Panc1 (cell line): ENCODE measurements around the gene EMC6. TPM values are rescaled to one million over a fixed set of nuclear protein-coding genes. Genes with fewer than 3 reads are reported as not detected.

ENCODE experiments used
- ATAC-seq: fragments of 200-7000 bp; cut with Tn5 transposase; 2 replicates; pipeline ENCODE4 v1.9.1; 2020; ENCODE audit warnings: mild to moderate bottlenecking, moderate library complexity
- BruUV-seq: library from RNA; stranded (reverse); fragments of 400-500 nt; replicated peaks from 2 replicates; lab custom pipeline; 2021; lab: Mats Ljungman, UMichigan
- CTCF ChIA-PET: fragments of 300-600 bp; sonication (Branson Sonifier 250); formaldehyde crosslinking; loops from one replicate; lab custom pipeline; 2022; ENCODE audit warnings: antibody characterized with exemption; lab: Charles Lee
- POLR2A ChIA-PET: fragments of 300-600 bp; sonication (Branson Sonifier 250); formaldehyde crosslinking; loops from one replicate; lab custom pipeline; 2022; ENCODE audit warnings: antibody characterized with exemption; lab: Charles Lee
- DNase-seq: peaks from one replicate; pipeline ENCODE4 v3.0.0-alpha.2; 2010; ENCODE audit warnings: low read depth, low spot score
- H3K27ac ChIP-seq: 2 replicates; pipeline ENCODE4 v1.5.1; 2011; ENCODE audit warnings: mild to moderate bottlenecking, low read length, inconsistent platforms
- H3K27me3 ChIP-seq: fragments of 200-500 bp; sonication (Bioruptor generic); 2 replicates; pipeline ENCODE4 v1.6.0; 2014; ENCODE audit warnings: low read length, inconsistent platforms; ENCODE audit not compliant: control insufficient read depth, insufficient read depth
- H3K36me3 ChIP-seq: fragments of 200-500 bp; sonication (Bioruptor generic); 2 replicates; pipeline ENCODE4 v1.5.1; 2014; ENCODE audit warnings: inconsistent platforms, mild to moderate bottlenecking, low read length, moderate library complexity; ENCODE audit not compliant: control insufficient read depth, insufficient read depth
- H3K4me1 ChIP-seq: 2 replicates; pipeline ENCODE4 v1.5.1; 2011; ENCODE audit warnings: inconsistent platforms, mild to moderate bottlenecking, low read length, moderate library complexity; ENCODE audit not compliant: control insufficient read depth, insufficient read depth
- H3K4me3 ChIP-seq, 2 experiments: 2 replicates each; pipeline ENCODE4 v1.5.1; 2011 to 2012; ENCODE audit warnings: low read depth in 2 of 2, low read length in 2 of 2, mild to moderate bottlenecking in 2 of 2, inconsistent platforms in 1 of 2, moderate library complexity in 1 of 2
- H3K9me3 ChIP-seq: fragments of 200-500 bp; sonication (Bioruptor generic); 2 replicates; pipeline ENCODE4 v1.5.1; 2014; ENCODE audit warnings: low read depth, mild to moderate bottlenecking, inconsistent platforms, low read length, moderate library complexity; ENCODE audit not compliant: control insufficient read depth, insufficient read depth
- POLR2AphosphoS5 ChIP-seq: IDR thresholded peaks from 2 replicates; pipeline ENCODE4 v1.6.1; 2012; ENCODE audit warnings: mild to moderate bottlenecking, low read depth, low read length, moderate library complexity
- SIN3A ChIP-seq: IDR thresholded peaks from 2 replicates; pipeline ENCODE4 v1.6.1; 2012; ENCODE audit warnings: low read depth, mild to moderate bottlenecking, low read length, moderate library complexity, borderline replicate concordance; ENCODE audit not compliant: insufficient read depth
- TCF7L2 ChIP-seq: IDR thresholded peaks from 2 replicates; pipeline ENCODE4 v1.6.1; 2011; ENCODE audit warnings: mild to moderate bottlenecking, low read depth, low read length, inconsistent platforms
- in situ Hi-C: cut with HindIII; loops from 2 replicates; pipeline ENCODE4 v1.10.0; 2016; ENCODE audit warnings: low sequenced_read_pairs, low pct_unique_long_range_greater_than_20kb
- intact Hi-C: fragments of 100-400 bp; cut with micrococcal nuclease; formaldehyde crosslinking; loops from one replicate; pipeline ENCODE4 v1.10.0; 2022; ENCODE audit not compliant: unreplicated experiment
- total RNA-seq: library from RNA; stranded (reverse); gene quantifications from one replicate; pipeline ENCODE4 v1.2.1, GENCODE V29; 2021; ENCODE audit not compliant: unreplicated experiment
- TF ChIP-seq, protein P1 (sequence below): fragments of 450-650 bp; IDR thresholded peaks from 2 replicates; pipeline ENCODE4 v1.5.1; 2017; ENCODE audit warnings: mild to moderate bottlenecking
- TF ChIP-seq, protein P2 (sequence below), 2 experiments: IDR thresholded peaks; 2 replicates each; pipeline ENCODE4 v1.6.1; 2011 to 2012; ENCODE audit warnings: low read depth in 2 of 2, control low read depth in 1 of 2, low read length in 1 of 2, mild to moderate bottlenecking in 1 of 2, moderate library complexity in 1 of 2; ENCODE audit not compliant: insufficient read depth in 1 of 2

The EMC6 gene
- total RNA-seq, 1 experiment from 2014 or later, result 65.9 TPM

DNA sequence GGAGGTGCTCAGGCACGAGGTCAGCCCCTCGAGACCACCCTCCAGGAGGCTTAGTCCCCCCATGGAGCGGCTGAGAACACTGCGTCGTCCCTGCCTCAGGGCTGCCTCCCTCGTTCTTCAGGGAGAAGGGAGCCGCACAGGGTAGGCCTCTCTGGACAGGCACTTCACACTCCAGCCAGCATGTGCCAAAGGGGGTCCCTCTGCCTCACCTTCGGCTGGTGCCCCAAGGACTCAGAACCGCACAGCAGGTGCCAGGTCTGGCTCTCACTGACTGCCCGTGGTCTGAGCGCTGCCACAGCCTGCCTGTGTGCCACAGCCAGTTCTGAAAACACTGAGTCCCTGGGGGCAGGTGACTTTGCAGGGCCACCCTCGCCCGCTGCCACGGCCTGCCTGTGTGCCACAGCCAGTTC, 20.2 kb downstream of the EMC6 start:
- ChIA-PET CTCF (no interaction called here), POLR2A (no interaction called here)
- Histone ChIP-seq H3K27me3 (no peaks in the 10 kb centered on the region), H3K4me1 (no peaks in the 10 kb centered on the region), H3K36me3 (no peaks in the 10 kb centered on the region), H3K4me3 (no peak overlapping the region), H3K27ac (no peak overlapping the region), H3K9me3 (no peaks in the 10 kb centered on the region)
- intact Hi-C loops (no loop called here), in situ Hi-C loops (no loop called here)
- peak; percentile 16; the same call in 1 of the 2 replicates for ATAC-seq
- BruUV-seq, result no TSS peak
- no peak for DNase-seq
- TF ChIP-seq POLR2AphosphoS5 (no peak), SIN3A (no peak), TCF7L2 (no peak)
- TF ChIP-seq, protein P1, sequence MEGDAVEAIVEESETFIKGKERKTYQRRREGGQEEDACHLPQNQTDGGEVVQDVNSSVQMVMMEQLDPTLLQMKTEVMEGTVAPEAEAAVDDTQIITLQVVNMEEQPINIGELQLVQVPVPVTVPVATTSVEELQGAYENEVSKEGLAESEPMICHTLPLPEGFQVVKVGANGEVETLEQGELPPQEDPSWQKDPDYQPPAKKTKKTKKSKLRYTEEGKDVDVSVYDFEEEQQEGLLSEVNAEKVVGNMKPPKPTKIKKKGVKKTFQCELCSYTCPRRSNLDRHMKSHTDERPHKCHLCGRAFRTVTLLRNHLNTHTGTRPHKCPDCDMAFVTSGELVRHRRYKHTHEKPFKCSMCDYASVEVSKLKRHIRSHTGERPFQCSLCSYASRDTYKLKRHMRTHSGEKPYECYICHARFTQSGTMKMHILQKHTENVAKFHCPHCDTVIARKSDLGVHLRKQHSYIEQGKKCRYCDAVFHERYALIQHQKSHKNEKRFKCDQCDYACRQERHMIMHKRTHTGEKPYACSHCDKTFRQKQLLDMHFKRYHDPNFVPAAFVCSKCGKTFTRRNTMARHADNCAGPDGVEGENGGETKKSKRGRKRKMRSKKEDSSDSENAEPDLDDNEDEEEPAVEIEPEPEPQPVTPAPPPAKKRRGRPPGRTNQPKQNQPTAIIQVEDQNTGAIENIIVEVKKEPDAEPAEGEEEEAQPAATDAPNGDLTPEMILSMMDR, result no peak
- TF ChIP-seq, protein P2, sequence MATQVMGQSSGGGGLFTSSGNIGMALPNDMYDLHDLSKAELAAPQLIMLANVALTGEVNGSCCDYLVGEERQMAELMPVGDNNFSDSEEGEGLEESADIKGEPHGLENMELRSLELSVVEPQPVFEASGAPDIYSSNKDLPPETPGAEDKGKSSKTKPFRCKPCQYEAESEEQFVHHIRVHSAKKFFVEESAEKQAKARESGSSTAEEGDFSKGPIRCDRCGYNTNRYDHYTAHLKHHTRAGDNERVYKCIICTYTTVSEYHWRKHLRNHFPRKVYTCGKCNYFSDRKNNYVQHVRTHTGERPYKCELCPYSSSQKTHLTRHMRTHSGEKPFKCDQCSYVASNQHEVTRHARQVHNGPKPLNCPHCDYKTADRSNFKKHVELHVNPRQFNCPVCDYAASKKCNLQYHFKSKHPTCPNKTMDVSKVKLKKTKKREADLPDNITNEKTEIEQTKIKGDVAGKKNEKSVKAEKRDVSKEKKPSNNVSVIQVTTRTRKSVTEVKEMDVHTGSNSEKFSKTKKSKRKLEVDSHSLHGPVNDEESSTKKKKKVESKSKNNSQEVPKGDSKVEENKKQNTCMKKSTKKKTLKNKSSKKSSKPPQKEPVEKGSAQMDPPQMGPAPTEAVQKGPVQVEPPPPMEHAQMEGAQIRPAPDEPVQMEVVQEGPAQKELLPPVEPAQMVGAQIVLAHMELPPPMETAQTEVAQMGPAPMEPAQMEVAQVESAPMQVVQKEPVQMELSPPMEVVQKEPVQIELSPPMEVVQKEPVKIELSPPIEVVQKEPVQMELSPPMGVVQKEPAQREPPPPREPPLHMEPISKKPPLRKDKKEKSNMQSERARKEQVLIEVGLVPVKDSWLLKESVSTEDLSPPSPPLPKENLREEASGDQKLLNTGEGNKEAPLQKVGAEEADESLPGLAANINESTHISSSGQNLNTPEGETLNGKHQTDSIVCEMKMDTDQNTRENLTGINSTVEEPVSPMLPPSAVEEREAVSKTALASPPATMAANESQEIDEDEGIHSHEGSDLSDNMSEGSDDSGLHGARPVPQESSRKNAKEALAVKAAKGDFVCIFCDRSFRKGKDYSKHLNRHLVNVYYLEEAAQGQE (IDR thresholded peaks at IDR 0.05; ENCODE audit: insufficient read depth in 1 of 2, low read depth in 2 of 2, low read length in 1 of 2), result no peak

DNA sequence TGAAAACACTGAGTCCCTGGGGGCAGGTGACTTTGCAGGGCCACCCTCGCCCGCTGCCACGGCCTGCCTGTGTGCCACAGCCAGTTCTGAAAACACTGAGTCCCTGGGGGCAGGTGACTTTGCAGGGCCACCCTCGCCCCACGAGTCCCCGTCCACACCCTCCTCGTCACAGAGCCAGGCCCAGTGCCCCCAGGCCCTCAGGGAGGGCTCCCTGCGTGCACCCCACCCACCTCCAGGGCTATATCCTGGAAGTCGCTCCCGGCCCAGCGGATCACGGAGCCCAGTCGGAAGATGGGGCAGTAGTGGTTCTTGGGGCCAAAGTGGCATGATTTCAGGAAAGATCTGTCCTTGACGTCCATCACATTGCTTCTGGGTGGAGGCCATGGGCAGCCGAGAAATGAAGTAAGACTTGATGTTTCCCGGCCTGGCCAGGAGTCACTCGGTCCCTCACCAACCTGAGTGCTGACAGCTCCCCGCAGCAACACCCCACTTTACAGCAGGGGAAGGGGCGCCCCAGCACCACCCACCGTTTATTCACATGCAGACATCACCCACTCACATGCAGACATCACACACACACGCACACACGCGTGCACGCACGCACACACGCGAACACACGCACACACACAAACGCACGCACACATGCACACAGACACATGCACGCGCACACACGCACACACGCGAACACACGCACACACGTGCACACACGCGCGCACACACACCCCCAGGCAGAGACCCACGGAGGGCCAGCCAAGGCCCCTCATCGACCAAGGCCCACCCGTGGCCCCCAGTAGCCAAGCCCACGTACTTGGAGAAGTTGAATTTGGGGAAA, 20.9 kb downstream of the EMC6 start:
- intact Hi-C loops (no loop called here), in situ Hi-C loops (no loop called here)
- no TSS peak for BruUV-seq
- Histone ChIP-seq H3K27ac (no peak overlapping the region), H3K9me3 (no peaks in the 10 kb centered on the region), H3K36me3 (no peaks in the 10 kb centered on the region), H3K4me1 (peaks cover under 1% of the 10 kb centered on the region; the same call in 1 of the 2 replicates), H3K4me3 (no peak overlapping the region), H3K27me3 (no peaks in the 10 kb centered on the region)
- ATAC-seq (no peak), DNase-seq (no peak)
- CTCF ChIA-PET, result no interaction called here
- TF ChIP-seq, protein P2 (IDR thresholded peaks at IDR 0.05; ENCODE audit: insufficient read depth in 1 of 2, low read depth in 2 of 2, low read length in 1 of 2), result no peak
- TF ChIP-seq TCF7L2, result no peak
- no peak for TF ChIP-seq SIN3A
- TF ChIP-seq, protein P1, result no peak
- no peak for TF ChIP-seq POLR2AphosphoS5
- POLR2A ChIA-PET, result no interaction called here
